ENCODE measurements around the gene SLIT1.

DNA sequence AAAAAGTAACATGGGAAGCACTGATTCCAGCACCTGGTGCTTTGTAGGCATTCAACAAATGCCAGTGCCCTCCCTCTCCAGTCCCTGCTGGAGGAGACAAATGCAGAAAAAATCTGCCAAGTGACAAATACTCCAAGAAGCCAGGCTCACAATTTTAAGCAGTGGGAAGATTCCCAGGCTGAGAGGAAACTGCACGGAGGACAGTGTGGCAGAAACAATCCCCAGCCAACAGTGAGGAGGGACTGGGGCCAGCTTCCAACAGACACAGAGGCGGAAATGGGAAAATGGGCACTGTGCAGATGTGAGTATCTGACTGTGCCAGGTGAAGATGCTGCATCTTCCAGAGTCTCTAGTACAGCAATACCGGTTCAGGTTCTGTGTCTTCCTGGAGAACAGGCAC lies 106.3 kb downstream of the SLIT1 start:
- TF ChIP-seq, protein P1, sequence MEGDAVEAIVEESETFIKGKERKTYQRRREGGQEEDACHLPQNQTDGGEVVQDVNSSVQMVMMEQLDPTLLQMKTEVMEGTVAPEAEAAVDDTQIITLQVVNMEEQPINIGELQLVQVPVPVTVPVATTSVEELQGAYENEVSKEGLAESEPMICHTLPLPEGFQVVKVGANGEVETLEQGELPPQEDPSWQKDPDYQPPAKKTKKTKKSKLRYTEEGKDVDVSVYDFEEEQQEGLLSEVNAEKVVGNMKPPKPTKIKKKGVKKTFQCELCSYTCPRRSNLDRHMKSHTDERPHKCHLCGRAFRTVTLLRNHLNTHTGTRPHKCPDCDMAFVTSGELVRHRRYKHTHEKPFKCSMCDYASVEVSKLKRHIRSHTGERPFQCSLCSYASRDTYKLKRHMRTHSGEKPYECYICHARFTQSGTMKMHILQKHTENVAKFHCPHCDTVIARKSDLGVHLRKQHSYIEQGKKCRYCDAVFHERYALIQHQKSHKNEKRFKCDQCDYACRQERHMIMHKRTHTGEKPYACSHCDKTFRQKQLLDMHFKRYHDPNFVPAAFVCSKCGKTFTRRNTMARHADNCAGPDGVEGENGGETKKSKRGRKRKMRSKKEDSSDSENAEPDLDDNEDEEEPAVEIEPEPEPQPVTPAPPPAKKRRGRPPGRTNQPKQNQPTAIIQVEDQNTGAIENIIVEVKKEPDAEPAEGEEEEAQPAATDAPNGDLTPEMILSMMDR (IDR thresholded peaks at IDR 0.05): no peak
- no peak for TF ChIP-seq POLR2A (IDR thresholded peaks at IDR 0.05)

Measured in adrenal gland (tissue), 5 donors.